Activated CD4-positive, alpha-beta T cell treated with anti-CD3 and anti-CD28 coated beads, Interleukin-2, amount 10 ng/mL, durations not matched to agents 24 days and 14 days (primary cell): ENCODE data around the gene SESTD1. TPM values are rescaled to one million over a fixed set of nuclear protein-coding genes. Genes with fewer than 3 reads are reported as not detected.

Source experiments
- DNase-seq: peaks from one replicate; pipeline ENCODE4 v3.0.0; 2022
- H3K27ac Mint-ChIP-seq: one replicate; pipeline ENCODE4 v1.8.0; 2022; ENCODE audit warnings: mild to moderate bottlenecking, mixed read lengths
- H3K27me3 Mint-ChIP-seq: one replicate; pipeline ENCODE4 v1.8.0; 2022; ENCODE audit warnings: mixed read lengths
- H3K36me3 Mint-ChIP-seq: one replicate; pipeline ENCODE4 v1.8.0; 2022; ENCODE audit warnings: low read depth, mild to moderate bottlenecking, mixed read lengths
- H3K4me1 Mint-ChIP-seq: one replicate; pipeline ENCODE4 v1.8.0; 2021; ENCODE audit warnings: mixed read lengths
- H3K4me3 Mint-ChIP-seq: one replicate; pipeline ENCODE4 v1.8.0; 2022; ENCODE audit warnings: mild to moderate bottlenecking, moderate library complexity, mixed read lengths
- H3K9me3 Mint-ChIP-seq: one replicate; pipeline ENCODE4 v1.8.0; 2021; ENCODE audit warnings: mixed read lengths
- intact Hi-C: fragments of 100-400 bp; cut with micrococcal nuclease; formaldehyde crosslinking; loops from one replicate; pipeline ENCODE4 v1.15.1; 2023
- total RNA-seq: library from RNA; stranded (reverse); gene quantifications from 2 replicates; pipeline ENCODE4 v1.2.3, GENCODE V29; 2022

The SESTD1 gene, protein sequence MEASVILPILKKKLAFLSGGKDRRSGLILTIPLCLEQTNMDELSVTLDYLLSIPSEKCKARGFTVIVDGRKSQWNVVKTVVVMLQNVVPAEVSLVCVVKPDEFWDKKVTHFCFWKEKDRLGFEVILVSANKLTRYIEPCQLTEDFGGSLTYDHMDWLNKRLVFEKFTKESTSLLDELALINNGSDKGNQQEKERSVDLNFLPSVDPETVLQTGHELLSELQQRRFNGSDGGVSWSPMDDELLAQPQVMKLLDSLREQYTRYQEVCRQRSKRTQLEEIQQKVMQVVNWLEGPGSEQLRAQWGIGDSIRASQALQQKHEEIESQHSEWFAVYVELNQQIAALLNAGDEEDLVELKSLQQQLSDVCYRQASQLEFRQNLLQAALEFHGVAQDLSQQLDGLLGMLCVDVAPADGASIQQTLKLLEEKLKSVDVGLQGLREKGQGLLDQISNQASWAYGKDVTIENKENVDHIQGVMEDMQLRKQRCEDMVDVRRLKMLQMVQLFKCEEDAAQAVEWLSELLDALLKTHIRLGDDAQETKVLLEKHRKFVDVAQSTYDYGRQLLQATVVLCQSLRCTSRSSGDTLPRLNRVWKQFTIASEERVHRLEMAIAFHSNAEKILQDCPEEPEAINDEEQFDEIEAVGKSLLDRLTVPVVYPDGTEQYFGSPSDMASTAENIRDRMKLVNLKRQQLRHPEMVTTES
- 12.3 and 13.4 TPM in 2 replicates for total RNA-seq

DNA sequence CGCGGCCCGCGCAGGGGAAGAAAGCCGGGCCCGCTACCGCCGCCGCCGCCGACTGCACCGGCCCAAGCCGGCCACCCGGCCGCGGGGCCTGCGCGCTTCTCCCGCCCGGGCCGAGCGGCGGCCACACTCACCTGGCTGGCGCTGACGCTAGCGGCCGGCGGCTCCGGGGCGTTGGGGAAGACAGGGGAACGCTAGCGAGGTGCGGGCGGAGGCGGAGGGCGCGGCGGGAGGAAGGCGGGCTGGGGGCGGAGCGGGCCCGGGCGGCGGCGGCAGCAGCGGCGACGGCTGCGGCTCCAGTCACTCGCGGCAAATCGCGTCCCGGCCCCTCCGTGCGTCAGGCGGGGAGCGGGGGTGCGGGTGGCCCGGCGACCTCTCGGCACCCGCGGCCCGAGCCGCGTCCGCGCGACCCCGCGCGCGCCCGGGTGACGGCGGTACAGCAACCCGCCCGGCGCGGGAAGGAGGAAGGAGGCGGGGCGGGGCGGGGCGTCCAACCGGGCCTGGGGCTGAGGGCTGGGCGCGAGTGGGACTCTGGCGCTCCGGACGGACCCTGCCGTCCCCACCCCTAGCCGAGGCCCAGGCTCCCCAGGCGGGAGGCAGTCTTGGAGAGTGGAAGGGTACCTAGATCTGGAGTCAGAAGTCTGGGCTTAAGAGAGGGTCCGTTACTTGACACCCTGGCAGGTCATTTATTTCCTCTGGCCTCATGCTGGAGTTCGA lies at the start of gene SESTD1:
Gene SESTD1 (minus strand): TSS at position 465 of the 714 bp plus-strand sequence. CDS start 72,991 bp downstream, outside the sequence.
- H3K36me3 Mint-ChIP-seq, result peaks cover 6% of the 10 kb centered on the region
- intact Hi-C loops, result loop anchor here (1.0 to 10.0 kb wide), 4 partner anchors 25 to 850 kb away; no protein-coding TSS in a partner anchor
- H3K4me1 Mint-ChIP-seq, result peaks cover 27% of the 10 kb centered on the region
- peaks cover 49% of the 10 kb centered on the region for H3K27me3 Mint-ChIP-seq
- peak within 1 kb of the TSS; percentile 88 for H3K27ac Mint-ChIP-seq
- H3K9me3 Mint-ChIP-seq, result no peaks in the 10 kb centered on the region
- peak; percentile 91 for DNase-seq
- H3K4me3 Mint-ChIP-seq, result peak within 1 kb of the TSS; percentile 91

GRCh38 chr2:179313057-179313456 lies 48.4 kb upstream of the SESTD1 start:
- no peak for DNase-seq
- Mint-ChIP-seq H3K36me3 (no peaks in the 10 kb centered on the region), H3K27ac (no peak overlapping the region), H3K4me1 (no peaks in the 10 kb centered on the region), H3K4me3 (no peak overlapping the region), H3K9me3 (no peaks in the 10 kb centered on the region), H3K27me3 (peaks cover 8% of the 10 kb centered on the region)
- intact Hi-C loops, result no loop called here

- no peaks in the 10 kb centered on the region for H3K9me3 Mint-ChIP-seq
- intact Hi-C loops, result no loop called here
- DNase-seq, result no peak
- peaks cover 5% of the 10 kb centered on the region for H3K27me3 Mint-ChIP-seq
- no peak overlapping the region for H3K27ac Mint-ChIP-seq
- no peaks in the 10 kb centered on the region for H3K4me1 Mint-ChIP-seq
- no peak overlapping the region for H3K4me3 Mint-ChIP-seq
- no peaks in the 10 kb centered on the region for H3K36me3 Mint-ChIP-seq
Measured at GRCh38 chr2:179311101-179311500, 46.5 kb upstream of the SESTD1 start.

DNA sequence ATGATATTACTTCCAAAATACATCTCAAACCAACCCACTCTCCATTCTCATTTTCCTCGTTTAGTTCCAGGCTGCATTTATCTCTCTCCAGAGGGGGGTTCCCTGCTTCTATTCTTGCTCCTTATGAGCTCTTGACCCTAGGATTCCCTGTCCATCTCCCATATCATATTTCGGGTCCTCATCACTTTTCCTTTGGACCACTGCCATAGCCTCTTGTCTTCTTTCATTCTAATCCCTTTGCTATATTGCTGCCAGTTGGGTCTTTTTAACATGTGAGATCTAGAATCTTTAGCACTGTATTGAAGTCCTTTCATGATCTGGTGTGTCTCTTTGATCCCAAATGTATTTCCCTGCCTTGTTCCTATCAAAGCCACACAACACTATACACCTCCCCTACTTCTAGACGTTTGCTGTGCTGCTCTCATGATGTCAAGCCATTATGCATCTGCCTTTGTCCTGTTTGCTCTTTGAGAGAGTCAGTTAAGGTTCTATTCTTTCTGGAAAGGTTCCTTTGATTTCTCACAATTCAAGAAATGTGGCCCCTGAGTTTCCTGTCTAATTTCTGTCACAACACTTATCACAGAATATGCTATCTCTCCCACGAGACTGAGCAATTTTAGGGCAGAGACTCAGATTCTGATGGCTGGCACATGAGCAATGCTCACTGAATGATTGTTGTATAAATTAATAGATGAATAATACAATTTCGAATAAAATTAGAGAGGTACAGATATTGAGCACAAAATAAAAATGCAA lies 43.2 kb upstream of the SESTD1 start:
- DNase-seq, result no peak
- Mint-ChIP-seq H3K27me3 (peaks cover 4% of the 10 kb centered on the region), H3K27ac (no peak overlapping the region), H3K4me1 (no peaks in the 10 kb centered on the region), H3K9me3 (no peaks in the 10 kb centered on the region), H3K4me3 (no peak overlapping the region), H3K36me3 (no peaks in the 10 kb centered on the region)
- intact Hi-C loops, result no loop called here

DNA sequence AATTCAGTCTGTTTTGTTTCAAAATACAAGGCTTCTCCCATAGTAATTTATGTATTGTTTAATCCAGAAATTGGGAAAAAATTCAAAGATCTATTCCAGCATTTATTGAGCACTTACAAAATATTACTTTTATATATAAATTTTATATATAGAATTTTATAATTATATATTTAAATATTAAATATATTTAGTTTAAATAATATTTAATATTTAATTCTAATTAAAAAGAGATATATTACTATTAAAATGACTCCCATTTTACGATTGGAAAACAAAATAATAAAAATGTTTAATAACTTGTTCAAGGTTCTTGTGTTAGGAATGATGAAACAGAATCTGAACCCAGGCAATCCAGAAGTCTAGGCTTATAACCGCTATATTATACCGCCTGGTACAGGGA lies 40.5 kb upstream of the SESTD1 start:
- Mint-ChIP-seq H3K27ac (no peak overlapping the region), H3K4me1 (no peaks in the 10 kb centered on the region), H3K27me3 (peaks cover 8% of the 10 kb centered on the region), H3K9me3 (no peaks in the 10 kb centered on the region), H3K4me3 (no peak overlapping the region), H3K36me3 (no peaks in the 10 kb centered on the region)
- intact Hi-C loops, result no loop called here
- no peak for DNase-seq

- Mint-ChIP-seq H3K36me3 (no peaks in the 10 kb centered on the region), H3K9me3 (no peaks in the 10 kb centered on the region), H3K4me1 (no peaks in the 10 kb centered on the region), H3K4me3 (no peak overlapping the region), H3K27ac (no peak overlapping the region), H3K27me3 (peaks cover 8% of the 10 kb centered on the region)
- intact Hi-C loops, result no loop called here
- no peak for DNase-seq
Measured at GRCh38 chr2:179304424-179304823, 39.8 kb upstream of the SESTD1 start.

- H3K27me3 Mint-ChIP-seq, result peaks cover 6% of the 10 kb centered on the region
- H3K27ac Mint-ChIP-seq, result no peak overlapping the region
- no peaks in the 10 kb centered on the region for H3K9me3 Mint-ChIP-seq
- no peaks in the 10 kb centered on the region for H3K4me1 Mint-ChIP-seq
- no peak for DNase-seq
- H3K36me3 Mint-ChIP-seq, result no peaks in the 10 kb centered on the region
- H3K4me3 Mint-ChIP-seq, result no peak overlapping the region
- intact Hi-C loops, result no loop called here
Measured at GRCh38 chr2:179302764-179303571, 38.3 kb upstream of the SESTD1 start.

DNA sequence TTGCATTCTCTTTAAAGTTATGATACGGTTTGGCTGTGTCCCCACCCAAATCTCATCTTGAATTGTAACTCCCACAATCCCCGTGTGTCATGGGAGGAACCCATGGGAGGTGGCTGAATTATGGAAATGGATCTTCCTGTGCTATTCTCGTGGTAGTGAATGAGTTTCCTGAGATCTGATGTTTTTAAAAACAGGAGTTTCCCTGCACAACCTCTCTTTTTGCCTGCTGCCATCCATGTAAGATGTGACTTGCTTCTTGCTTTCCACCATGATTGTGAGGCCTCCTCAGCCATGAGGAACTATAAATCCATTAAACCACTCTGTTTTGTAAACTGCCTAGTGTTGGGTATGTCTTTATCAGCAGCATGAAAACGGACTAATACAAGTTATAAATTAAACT lies 37.5 kb upstream of the SESTD1 start:
- DNase-seq, result no peak
- Mint-ChIP-seq H3K4me1 (no peaks in the 10 kb centered on the region), H3K27ac (no peak overlapping the region), H3K9me3 (no peaks in the 10 kb centered on the region), H3K4me3 (no peak overlapping the region), H3K36me3 (no peaks in the 10 kb centered on the region), H3K27me3 (peaks cover 6% of the 10 kb centered on the region)
- intact Hi-C loops, result no loop called here

DNA sequence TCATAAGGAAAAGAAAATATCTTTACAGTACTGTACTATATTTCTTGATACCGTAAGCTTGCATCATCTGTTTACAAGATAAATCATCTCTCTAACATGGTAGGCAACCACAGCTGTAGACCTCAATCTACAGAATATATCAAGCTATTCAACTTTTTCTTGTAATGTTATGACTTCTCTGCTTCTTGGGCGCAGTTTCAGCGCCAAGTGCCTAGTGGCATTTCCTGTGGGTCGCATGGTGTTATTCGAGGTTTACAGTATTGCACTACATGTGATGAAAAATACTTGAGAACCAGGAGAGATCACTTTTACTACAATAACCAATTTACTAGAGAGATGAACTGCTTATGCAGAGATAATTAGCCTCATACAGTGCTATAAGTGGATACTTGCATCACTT lies 34.0 kb upstream of the SESTD1 start:
- H3K4me1 Mint-ChIP-seq, result no peaks in the 10 kb centered on the region
- no peak overlapping the region for H3K27ac Mint-ChIP-seq
- intact Hi-C loops, result no loop called here
- H3K27me3 Mint-ChIP-seq, result peaks cover 6% of the 10 kb centered on the region
- no peak overlapping the region for H3K4me3 Mint-ChIP-seq
- H3K9me3 Mint-ChIP-seq, result no peaks in the 10 kb centered on the region
- no peak for DNase-seq
- H3K36me3 Mint-ChIP-seq, result no peaks in the 10 kb centered on the region

GRCh38 chr2:179297927-179298326 lies 33.3 kb upstream of the SESTD1 start:
- Mint-ChIP-seq H3K4me1 (no peaks in the 10 kb centered on the region), H3K4me3 (no peak overlapping the region), H3K27ac (no peak overlapping the region), H3K9me3 (no peaks in the 10 kb centered on the region), H3K36me3 (no peaks in the 10 kb centered on the region), H3K27me3 (peaks cover 4% of the 10 kb centered on the region)
- intact Hi-C loops, result no loop called here
- no peak for DNase-seq

- no peak overlapping the region for H3K4me3 Mint-ChIP-seq
- peaks cover 2% of the 10 kb centered on the region for H3K27me3 Mint-ChIP-seq
- H3K36me3 Mint-ChIP-seq, result no peaks in the 10 kb centered on the region
- H3K9me3 Mint-ChIP-seq, result no peaks in the 10 kb centered on the region
- no peak overlapping the region for H3K27ac Mint-ChIP-seq
- no peak for DNase-seq
- intact Hi-C loops, result no loop called here
- no peaks in the 10 kb centered on the region for H3K4me1 Mint-ChIP-seq
Measured at GRCh38 chr2:179290329-179290728, 25.7 kb upstream of the SESTD1 start.

DNA sequence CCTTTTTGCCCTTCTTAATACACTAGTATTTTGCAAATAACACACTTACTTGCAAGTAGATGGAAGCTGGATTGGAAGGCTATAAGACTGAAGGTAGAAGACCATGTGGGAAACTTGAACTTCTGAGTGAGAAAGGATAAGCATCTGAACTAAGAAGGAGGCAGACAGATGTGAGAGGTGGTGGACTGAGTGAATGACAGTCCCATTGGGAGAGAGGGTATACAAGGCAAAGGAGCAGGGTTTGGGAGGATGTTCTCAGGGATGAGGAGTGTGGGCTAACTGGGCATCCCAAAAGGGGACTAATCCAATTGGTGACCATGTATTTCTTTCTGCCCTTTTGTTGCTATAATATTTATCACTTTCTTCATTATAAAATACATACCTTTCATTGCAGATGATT lies 20.4 kb upstream of the SESTD1 start:
- Mint-ChIP-seq H3K4me1 (no peaks in the 10 kb centered on the region), H3K4me3 (no peak overlapping the region), H3K27me3 (peaks cover 24% of the 10 kb centered on the region), H3K27ac (no peak overlapping the region), H3K9me3 (no peaks in the 10 kb centered on the region), H3K36me3 (no peaks in the 10 kb centered on the region)
- intact Hi-C loops, result no loop called here
- DNase-seq, result no peak
